H9 (cell line): ENCODE measurements around the gene NCR1. TPM values are rescaled to one million over a fixed set of nuclear protein-coding genes. Genes with fewer than 3 reads are reported as not detected.
"Not testable (repeated sequence)": the region's sequence is repeated elsewhere in the genome, so short reads cannot be mapped to it uniquely, and the experiment has no call there.

Source experiments
- DNase-seq: peaks from one replicate; pipeline ENCODE4 v3.0.0-alpha.2; 2017
- H2AFZ ChIP-seq: one replicate; pipeline ENCODE4 v1.6.1; 2013; ENCODE audit warnings: mild to moderate bottlenecking, low read length, control low read depth, moderate library complexity
- H2AK5ac ChIP-seq: 2 replicates; pipeline ENCODE4 v1.6.1; 2013; ENCODE audit warnings: low read length, control low read depth, mixed read lengths; ENCODE audit not compliant: insufficient read length
- H2BK120ac ChIP-seq: one replicate; pipeline ENCODE4 v1.6.1; 2013; ENCODE audit warnings: low read depth, mild to moderate bottlenecking, low read length, control low read depth, inconsistent platforms; ENCODE audit not compliant: poor library complexity, severe bottlenecking
- H2BK12ac ChIP-seq: 2 replicates; pipeline ENCODE4 v1.6.1; 2013; ENCODE audit warnings: low read length, control low read depth, mixed read lengths, low read depth; ENCODE audit not compliant: insufficient read length
- H2BK15ac ChIP-seq: 2 replicates; pipeline ENCODE4 v1.6.1; 2013; ENCODE audit warnings: low read depth, low read length, control low read depth
- H2BK20ac ChIP-seq: one replicate; pipeline ENCODE4 v1.6.1; 2013; ENCODE audit warnings: low read depth, mild to moderate bottlenecking, low read length, control low read depth, inconsistent platforms; ENCODE audit not compliant: poor library complexity, severe bottlenecking
- H2BK5ac ChIP-seq: 2 replicates; pipeline ENCODE4 v1.6.1; 2013; ENCODE audit warnings: low read length, control low read depth, mixed read lengths; ENCODE audit not compliant: insufficient read length
- H3K14ac ChIP-seq: 2 replicates; pipeline ENCODE4 v1.6.1; 2013; ENCODE audit warnings: low read length, control low read depth; ENCODE audit not compliant: insufficient read depth
- H3K18ac ChIP-seq: 2 replicates; pipeline ENCODE4 v1.6.1; 2013; ENCODE audit warnings: low read depth, mild to moderate bottlenecking, mixed read lengths, low read length, control low read depth; ENCODE audit not compliant: insufficient read length
- H3K23ac ChIP-seq: 2 replicates; pipeline ENCODE4 v1.6.1; 2013; ENCODE audit warnings: low read length, control low read depth, mixed read lengths, low read depth; ENCODE audit not compliant: insufficient read length
- H3K23me2 ChIP-seq: 2 replicates; pipeline ENCODE4 v1.6.1; 2013; ENCODE audit warnings: low read depth, mild to moderate bottlenecking, mixed read lengths, low read length, control low read depth; ENCODE audit not compliant: insufficient read length, poor library complexity, severe bottlenecking
- H3K27ac ChIP-seq: 2 replicates; pipeline ENCODE4 v1.5.1; 2013; ENCODE audit warnings: low read length, control low read depth, mixed read lengths, low read depth; ENCODE audit not compliant: insufficient read length
- H3K27me3 ChIP-seq: 2 replicates; pipeline ENCODE4 v1.6.1; 2013; ENCODE audit warnings: low read length, control low read depth, inconsistent platforms; ENCODE audit not compliant: insufficient read depth
- H3K4ac ChIP-seq: 2 replicates; pipeline ENCODE4 v1.6.1; 2013; ENCODE audit warnings: low read depth, mild to moderate bottlenecking, control low read depth, inconsistent platforms, low read length, moderate library complexity
- H3K4me1 ChIP-seq: 2 replicates; pipeline ENCODE4 v1.6.1; 2013; ENCODE audit warnings: low read length, control low read depth, inconsistent platforms; ENCODE audit not compliant: insufficient read depth
- H3K4me2 ChIP-seq: 2 replicates; pipeline ENCODE4 v1.6.1; 2013; ENCODE audit warnings: low read length, control low read depth, mixed read lengths; ENCODE audit not compliant: insufficient read length, insufficient read depth
- H3K56ac ChIP-seq: 2 replicates; pipeline ENCODE4 v1.6.1; 2013; ENCODE audit warnings: low read depth, mild to moderate bottlenecking, mixed read lengths, low read length, control low read depth; ENCODE audit not compliant: insufficient read length
- H3K79me1 ChIP-seq: 2 replicates; pipeline ENCODE4 v1.6.1; 2013; ENCODE audit warnings: low read depth, mild to moderate bottlenecking, moderate library complexity, low read length, control low read depth, inconsistent platforms; ENCODE audit not compliant: insufficient read depth, poor library complexity, severe bottlenecking
- H3K79me2 ChIP-seq: 2 replicates; pipeline ENCODE4 v1.6.1; 2013; ENCODE audit warnings: low read length, control low read depth, inconsistent platforms; ENCODE audit not compliant: insufficient read depth
- H3K9ac ChIP-seq: 2 replicates; pipeline ENCODE4 v1.6.1; 2013; ENCODE audit warnings: low read length, control low read depth, mixed read lengths; ENCODE audit not compliant: insufficient read length; ENCODE audit errors: extremely low read depth
- H3K9me3 ChIP-seq: one replicate; pipeline ENCODE4 v1.6.1; 2013; ENCODE audit warnings: low read depth, low read length, inconsistent platforms; ENCODE audit not compliant: control insufficient read depth
- H3T11ph ChIP-seq: one replicate; pipeline ENCODE4 v1.6.1; 2013; ENCODE audit warnings: mild to moderate bottlenecking, low read length, control low read depth, inconsistent platforms
- H4K20me1 ChIP-seq: one replicate; pipeline ENCODE4 v1.6.1; 2013; ENCODE audit not compliant: control insufficient read depth, insufficient read length, insufficient read depth
- H4K5ac ChIP-seq: 2 replicates; pipeline ENCODE4 v1.6.1; 2013; ENCODE audit warnings: low read depth, mild to moderate bottlenecking, mixed read lengths, low read length, control low read depth; ENCODE audit not compliant: insufficient read length
- H4K8ac ChIP-seq: replicated peaks from 2 replicates; pipeline ENCODE4 v1.6.1; 2013; ENCODE audit warnings: low read length, control low read depth, mixed read lengths, low read depth; ENCODE audit not compliant: insufficient read length
- H4K91ac ChIP-seq: 2 replicates; pipeline ENCODE4 v1.6.1; 2013; ENCODE audit warnings: low read depth, mild to moderate bottlenecking, moderate library complexity, mixed read lengths, low read length, control low read depth; ENCODE audit not compliant: insufficient read length
- H3K27ac Mint-ChIP-seq, 3 experiments: 2 replicates in 2 of 3; 3 replicates in 1 of 3; pipeline ENCODE4 v1.8.0; 2020 to 2021; ENCODE audit warnings: mixed read lengths in 3 of 3, mild to moderate bottlenecking in 1 of 3, moderate library complexity in 1 of 3
- H3K27me3 Mint-ChIP-seq: 2 replicates; pipeline ENCODE4 v1.8.0; 2021; ENCODE audit warnings: low read depth, mild to moderate bottlenecking, moderate library complexity, mixed read lengths
- H3K36me3 Mint-ChIP-seq, 3 experiments: 2 replicates in 2 of 3; 3 replicates in 1 of 3; pipeline ENCODE4 v1.8.0; 2020 to 2021; ENCODE audit warnings: low read depth in 3 of 3, mixed read lengths in 3 of 3; ENCODE audit not compliant: insufficient read depth in 1 of 3
- H3K4me1 Mint-ChIP-seq, 2 experiments: 2 replicates each; pipeline ENCODE4 v1.8.0; 2020; ENCODE audit warnings: mixed read lengths in 2 of 2
- H3K4me3 Mint-ChIP-seq, 2 experiments: 2 replicates in 1 of 2; 3 replicates in 1 of 2; pipeline ENCODE4 v1.8.0; 2020 to 2021; ENCODE audit warnings: mild to moderate bottlenecking in 2 of 2, mixed read lengths in 2 of 2, moderate library complexity in 1 of 2
- H3K9me3 Mint-ChIP-seq, 2 experiments: 2 replicates in 1 of 2; 3 replicates in 1 of 2; pipeline ENCODE4 v1.8.0; 2020; ENCODE audit warnings: mild to moderate bottlenecking in 2 of 2, mixed read lengths in 2 of 2, moderate library complexity in 1 of 2
- WGBS: extraction: QIAGEN DNeasy Blood & Tissue Kit; methylation state at CpG from one replicate; pipeline ENCODE4 v1.1.7; 2013; ENCODE audit warnings: missing lambda C conversion rate, low lambda C conversion rate, mixed read lengths; ENCODE audit not compliant: insufficient read length; ENCODE audit errors: extremely low coverage; 5-methylcytosine and 5-hydroxymethylcytosine counted together
- total RNA-seq: library from RNA; stranded (reverse); gene quantifications from 2 replicates; pipeline ENCODE4 v1.2.1, GENCODE V29; 2021
- TF ChIP-seq, protein P1 (sequence below): fragments of 200-600 bp; sonication (generic); conservative IDR thresholded peaks from 3 replicates; pipeline ENCODE4 v1.8.0; 2021; ENCODE audit warnings: antibody characterized with exemption, mild to moderate bottlenecking

Gene NCR1
- total RNA-seq, 1 experiment from 2014 or later = 2.0 TPM

DNA sequence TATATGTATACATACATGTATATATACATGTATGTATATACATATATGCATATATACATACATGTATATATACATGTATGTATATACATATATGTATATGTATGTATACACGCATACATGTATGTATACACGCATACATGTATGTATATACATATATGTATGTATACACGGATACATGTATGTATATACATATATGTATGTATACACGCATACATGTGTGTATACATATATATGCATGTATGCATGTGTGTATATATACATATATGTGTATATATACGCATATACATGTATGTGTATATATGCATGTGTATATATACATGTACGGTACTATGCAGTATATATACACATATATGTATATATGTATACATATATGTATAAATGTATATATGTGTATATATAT lies 2.6 kb upstream of the NCR1 start:
- Histone ChIP-seq H3K23ac (no peak overlapping the region), H2BK5ac (no peak overlapping the region), H2BK12ac (no peak overlapping the region), H3K23me2 (no peaks in the 10 kb centered on the region), H2AK5ac (no peak overlapping the region), H3K27ac (no peak overlapping the region), H3K4ac (no peak overlapping the region), H3K9me3 (no peaks in the 10 kb centered on the region), H2AFZ (no peak overlapping the region), H3K79me1 (no peaks in the 10 kb centered on the region), H2BK120ac (no peak overlapping the region), H4K5ac (no peak overlapping the region), H3K14ac (no peak overlapping the region), H3T11ph (no peak overlapping the region), H3K18ac (no peak overlapping the region), H3K4me2 (no peak overlapping the region), H3K79me2 (no peaks in the 10 kb centered on the region), H2BK20ac (no peak overlapping the region), H2BK15ac (no peak overlapping the region), H4K20me1 (no peaks in the 10 kb centered on the region), H3K56ac (no peak overlapping the region), H3K9ac (no peak overlapping the region), H4K8ac (no peak overlapping the region), H3K27me3 (no peaks in the 10 kb centered on the region), H3K4me1 (peaks cover 4% of the 10 kb centered on the region), H4K91ac (no peak overlapping the region)
- Mint-ChIP-seq H3K9me3 (peaks cover 7 to 88% of the 10 kb centered on the region in 2 experiments; a peak in 4 of 5 replicates), H3K36me3 (peaks cover 1 to 8% (median 4%) of the 10 kb centered on the region in 3 experiments; a peak in 3 of 7 replicates), H3K27me3 (no peaks in the 10 kb centered on the region; the same call in 1 of the 2 replicates), H3K4me1 (peaks cover 0 to 32% of the 10 kb centered on the region in 2 experiments; a peak in 2 of 4 replicates), H3K27ac (no peak overlapping the region), H3K4me3 (no peak overlapping the region)
- no CpG with 5 or more reads among the region's 6 CpGs for WGBS
- TF ChIP-seq, protein P1, sequence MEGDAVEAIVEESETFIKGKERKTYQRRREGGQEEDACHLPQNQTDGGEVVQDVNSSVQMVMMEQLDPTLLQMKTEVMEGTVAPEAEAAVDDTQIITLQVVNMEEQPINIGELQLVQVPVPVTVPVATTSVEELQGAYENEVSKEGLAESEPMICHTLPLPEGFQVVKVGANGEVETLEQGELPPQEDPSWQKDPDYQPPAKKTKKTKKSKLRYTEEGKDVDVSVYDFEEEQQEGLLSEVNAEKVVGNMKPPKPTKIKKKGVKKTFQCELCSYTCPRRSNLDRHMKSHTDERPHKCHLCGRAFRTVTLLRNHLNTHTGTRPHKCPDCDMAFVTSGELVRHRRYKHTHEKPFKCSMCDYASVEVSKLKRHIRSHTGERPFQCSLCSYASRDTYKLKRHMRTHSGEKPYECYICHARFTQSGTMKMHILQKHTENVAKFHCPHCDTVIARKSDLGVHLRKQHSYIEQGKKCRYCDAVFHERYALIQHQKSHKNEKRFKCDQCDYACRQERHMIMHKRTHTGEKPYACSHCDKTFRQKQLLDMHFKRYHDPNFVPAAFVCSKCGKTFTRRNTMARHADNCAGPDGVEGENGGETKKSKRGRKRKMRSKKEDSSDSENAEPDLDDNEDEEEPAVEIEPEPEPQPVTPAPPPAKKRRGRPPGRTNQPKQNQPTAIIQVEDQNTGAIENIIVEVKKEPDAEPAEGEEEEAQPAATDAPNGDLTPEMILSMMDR = no peak
- no peak for DNase-seq

GRCh38 chr19:54904261-54904660 lies 1.7 kb upstream of the NCR1 start:
- not testable (repeated sequence) for H2AK5ac ChIP-seq, H4K91ac ChIP-seq, H3K23me2 ChIP-seq, H3K9ac ChIP-seq, H3K4me3 Mint-ChIP-seq, H3K79me2 ChIP-seq, H3K23ac ChIP-seq, H3K27me3 ChIP-seq, DNase-seq, H3K4me2 ChIP-seq, H2BK120ac ChIP-seq, H3K27ac Mint-ChIP-seq, H2BK5ac ChIP-seq, H2AFZ ChIP-seq, H2BK15ac ChIP-seq, H3K27ac ChIP-seq, H4K8ac ChIP-seq, H3K14ac ChIP-seq, H3K4ac ChIP-seq, H4K5ac ChIP-seq, H3K4me1 ChIP-seq, H3K79me1 ChIP-seq, H2BK20ac ChIP-seq, H3K56ac ChIP-seq, H3T11ph ChIP-seq, H3K36me3 Mint-ChIP-seq, H4K20me1 ChIP-seq, H2BK12ac ChIP-seq, H3K9me3 ChIP-seq, H3K27me3 Mint-ChIP-seq, H3K18ac ChIP-seq
- H3K4me1 Mint-ChIP-seq = peaks cover 0 to 25% of the 10 kb centered on the region in 2 experiments; a peak in 2 of 4 replicates
- WGBS = no CpG with 5 or more reads among the region's 4 CpGs
- peaks cover 2 to 82% of the 10 kb centered on the region in 2 experiments; a peak in 4 of 5 replicates for H3K9me3 Mint-ChIP-seq
